ENCODE data around the gene SYT9. TPM values are rescaled to one million over a fixed set of nuclear protein-coding genes. Genes with fewer than 3 reads are reported as not detected.

SYT9 gene
- total RNA-seq, 1 donor from 2014 or later = 1.6 TPM

DNA sequence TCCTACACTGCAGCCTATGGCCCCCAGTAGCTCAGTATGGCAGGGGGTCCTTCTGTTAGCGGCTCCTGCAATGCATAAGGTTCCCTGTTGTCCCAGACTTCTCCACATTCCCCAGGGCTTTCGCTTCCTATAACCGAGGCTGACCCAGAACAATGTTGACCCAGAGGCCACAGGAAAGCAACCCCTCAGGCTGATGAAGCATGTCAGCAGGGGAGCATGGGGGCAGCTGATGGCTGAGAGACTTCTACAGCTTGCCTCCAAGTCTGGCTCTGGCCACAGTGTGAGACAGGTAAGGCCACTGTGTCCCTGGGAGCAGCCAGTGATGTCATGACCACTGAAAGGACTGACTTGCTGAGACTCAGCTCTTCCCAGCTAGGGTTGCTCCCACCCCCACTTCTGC, 249.5 kb downstream of the SYT9 start:
- no peak overlapping the region for H3K27ac Mint-ChIP-seq
- peaks cover 3% of the 10 kb centered on the region for H3K36me3 Mint-ChIP-seq
- H3K4me1 Mint-ChIP-seq (ENCODE audit: unreplicated experiment) = no peaks in the 10 kb centered on the region
- no peak overlapping the region for H3K4me3 Mint-ChIP-seq
- H3K27me3 Mint-ChIP-seq = no peaks in the 10 kb centered on the region
- no peak for DNase-seq (ENCODE audit: extremely low spot score, unreplicated experiment)
- H3K9me3 Mint-ChIP-seq = no peaks in the 10 kb centered on the region
- TF ChIP-seq, protein P1, sequence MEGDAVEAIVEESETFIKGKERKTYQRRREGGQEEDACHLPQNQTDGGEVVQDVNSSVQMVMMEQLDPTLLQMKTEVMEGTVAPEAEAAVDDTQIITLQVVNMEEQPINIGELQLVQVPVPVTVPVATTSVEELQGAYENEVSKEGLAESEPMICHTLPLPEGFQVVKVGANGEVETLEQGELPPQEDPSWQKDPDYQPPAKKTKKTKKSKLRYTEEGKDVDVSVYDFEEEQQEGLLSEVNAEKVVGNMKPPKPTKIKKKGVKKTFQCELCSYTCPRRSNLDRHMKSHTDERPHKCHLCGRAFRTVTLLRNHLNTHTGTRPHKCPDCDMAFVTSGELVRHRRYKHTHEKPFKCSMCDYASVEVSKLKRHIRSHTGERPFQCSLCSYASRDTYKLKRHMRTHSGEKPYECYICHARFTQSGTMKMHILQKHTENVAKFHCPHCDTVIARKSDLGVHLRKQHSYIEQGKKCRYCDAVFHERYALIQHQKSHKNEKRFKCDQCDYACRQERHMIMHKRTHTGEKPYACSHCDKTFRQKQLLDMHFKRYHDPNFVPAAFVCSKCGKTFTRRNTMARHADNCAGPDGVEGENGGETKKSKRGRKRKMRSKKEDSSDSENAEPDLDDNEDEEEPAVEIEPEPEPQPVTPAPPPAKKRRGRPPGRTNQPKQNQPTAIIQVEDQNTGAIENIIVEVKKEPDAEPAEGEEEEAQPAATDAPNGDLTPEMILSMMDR (conservative IDR thresholded peaks at IDR 0.05) = no peak

DNA sequence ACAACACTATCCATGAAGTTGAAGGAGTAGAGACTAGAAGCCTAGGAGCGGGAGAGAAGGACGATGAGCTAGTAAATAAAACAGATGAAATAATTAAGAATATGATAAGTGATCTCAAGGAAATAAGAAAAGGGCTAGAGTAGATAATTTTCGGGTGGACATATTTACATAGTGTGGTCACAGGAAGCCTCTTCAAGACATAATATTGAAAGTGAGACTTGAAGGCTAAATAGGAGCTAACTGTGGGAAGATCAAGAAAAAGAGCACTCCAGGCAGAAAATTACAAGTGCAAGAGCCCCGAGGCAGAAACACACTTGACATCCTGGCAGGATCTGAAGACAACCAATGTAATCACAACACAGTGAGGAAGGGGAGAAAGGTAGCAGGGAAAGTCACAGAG, 250.2 kb downstream of the SYT9 start:
- TF ChIP-seq, protein P1 (conservative IDR thresholded peaks at IDR 0.05) = no peak
- Mint-ChIP-seq H3K36me3 (peaks cover 4% of the 10 kb centered on the region), H3K4me1 (ENCODE audit: unreplicated experiment) (no peaks in the 10 kb centered on the region), H3K9me3 (peaks cover 4% of the 10 kb centered on the region), H3K27ac (no peak overlapping the region), H3K4me3 (no peak overlapping the region), H3K27me3 (peaks cover 2% of the 10 kb centered on the region)
- DNase-seq (ENCODE audit: extremely low spot score, unreplicated experiment) = no peak

DNA sequence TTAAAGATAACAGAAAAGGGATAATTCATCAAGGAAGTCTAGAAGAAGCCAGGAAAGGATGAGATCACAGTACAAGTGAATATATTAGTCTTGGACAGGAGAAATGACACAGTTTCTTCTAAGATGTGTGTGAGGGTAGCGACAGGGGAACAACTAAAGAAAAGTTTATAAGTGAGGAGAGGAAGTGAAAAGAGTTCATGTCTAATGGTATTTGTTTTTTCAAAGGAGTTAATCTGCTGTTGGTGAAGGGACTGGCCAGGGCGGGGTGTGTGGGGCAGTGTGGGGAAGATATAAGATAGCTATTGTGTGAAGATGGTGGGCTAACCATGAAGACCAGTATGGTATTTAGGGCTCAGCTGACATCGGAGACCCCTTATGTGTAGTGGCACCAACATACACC, 254.5 kb downstream of the SYT9 start:
- Mint-ChIP-seq H3K36me3 (peaks cover 5% of the 10 kb centered on the region), H3K4me1 (ENCODE audit: unreplicated experiment) (peaks cover 7% of the 10 kb centered on the region), H3K27me3 (peaks cover 3% of the 10 kb centered on the region), H3K27ac (no peak overlapping the region), H3K4me3 (no peak overlapping the region), H3K9me3 (peaks cover 4% of the 10 kb centered on the region)
- TF ChIP-seq, protein P1 (conservative IDR thresholded peaks at IDR 0.05) = no peak
- no peak for DNase-seq (ENCODE audit: extremely low spot score, unreplicated experiment)

DNA sequence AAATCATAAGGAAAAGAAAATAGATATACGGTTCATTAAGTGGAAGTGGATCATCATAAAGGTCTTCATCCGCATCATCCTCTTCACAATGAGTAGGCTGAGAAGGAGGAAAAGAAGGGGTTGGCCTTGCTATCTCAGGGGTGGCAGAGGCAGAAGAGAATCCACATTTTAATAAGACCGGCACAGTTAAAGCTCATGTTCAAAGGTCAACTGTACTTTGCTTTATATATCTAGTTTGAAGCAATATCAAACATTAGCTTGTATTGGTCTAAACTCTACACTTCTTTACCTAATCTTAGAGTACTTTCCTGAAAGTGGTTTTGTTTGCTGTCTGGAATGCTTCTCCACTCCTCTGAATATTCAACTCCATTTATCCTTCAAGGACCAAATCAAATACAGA, 256.4 kb downstream of the SYT9 start:
- Mint-ChIP-seq H3K9me3 (peaks cover 4% of the 10 kb centered on the region), H3K4me3 (no peak overlapping the region), H3K27me3 (peaks cover 3% of the 10 kb centered on the region), H3K4me1 (ENCODE audit: unreplicated experiment) (peaks cover 25% of the 10 kb centered on the region), H3K27ac (no peak overlapping the region), H3K36me3 (peaks cover 5% of the 10 kb centered on the region)
- no peak for DNase-seq (ENCODE audit: extremely low spot score, unreplicated experiment)
- TF ChIP-seq, protein P1 (conservative IDR thresholded peaks at IDR 0.05) = no peak

DNA sequence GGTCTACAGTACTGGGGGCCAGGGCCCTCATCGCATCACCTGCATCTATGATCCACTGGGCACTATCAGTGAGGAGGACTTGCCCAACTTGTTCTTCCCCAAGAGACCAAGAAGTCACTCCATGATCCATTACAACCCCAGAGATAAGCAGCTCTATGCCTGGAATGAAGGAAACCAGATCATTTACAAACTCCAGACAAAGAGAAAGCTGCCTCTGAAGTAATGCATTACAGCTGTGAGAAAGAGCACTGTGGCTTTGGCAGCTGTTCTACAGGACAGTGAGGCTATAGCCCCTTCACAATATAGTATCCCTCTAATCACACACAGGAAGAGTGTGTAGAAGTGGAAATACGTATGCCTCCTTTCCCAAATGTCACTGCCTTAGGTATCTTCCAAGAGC, 258.3 kb downstream of the SYT9 start:
- peaks cover 4% of the 10 kb centered on the region for H3K9me3 Mint-ChIP-seq
- DNase-seq (ENCODE audit: extremely low spot score, unreplicated experiment) = no peak
- peaks cover 5% of the 10 kb centered on the region for H3K36me3 Mint-ChIP-seq
- peaks cover 28% of the 10 kb centered on the region for H3K4me1 Mint-ChIP-seq (ENCODE audit: unreplicated experiment)
- H3K27me3 Mint-ChIP-seq = peaks cover 5% of the 10 kb centered on the region
- H3K4me3 Mint-ChIP-seq = no peak overlapping the region
- H3K27ac Mint-ChIP-seq = no peak overlapping the region
- TF ChIP-seq, protein P1 (conservative IDR thresholded peaks at IDR 0.05) = no peak

DNA sequence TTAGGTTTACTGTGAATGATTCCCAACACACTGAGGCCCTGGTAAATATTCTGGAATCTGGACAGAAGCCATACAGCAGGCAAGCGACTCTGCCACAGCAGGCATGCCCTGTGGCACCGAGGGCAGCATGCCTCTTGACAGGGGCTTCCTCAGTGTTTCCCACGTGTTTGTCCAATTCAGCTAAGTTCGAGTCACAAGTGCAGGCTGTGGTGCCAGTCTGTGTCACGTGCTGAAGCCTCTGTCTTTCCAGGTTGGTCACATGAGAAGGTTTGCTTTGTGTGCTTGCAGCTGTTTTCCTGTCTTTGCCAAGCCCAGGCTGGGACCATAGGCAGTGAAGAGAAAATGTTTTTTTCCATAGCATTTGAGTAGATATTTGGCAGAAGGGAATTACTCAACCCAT, 259.7 kb downstream of the SYT9 start:
- peak overlapping the region; percentile 27 for H3K27ac Mint-ChIP-seq
- no peak for DNase-seq (ENCODE audit: extremely low spot score, unreplicated experiment)
- TF ChIP-seq, protein P1 (conservative IDR thresholded peaks at IDR 0.05) = no peak
- H3K36me3 Mint-ChIP-seq = peaks cover 5% of the 10 kb centered on the region
- peaks cover 4% of the 10 kb centered on the region for H3K9me3 Mint-ChIP-seq
- H3K4me1 Mint-ChIP-seq (ENCODE audit: unreplicated experiment) = peaks cover 32% of the 10 kb centered on the region
- peak overlapping the region; percentile 45 for H3K4me3 Mint-ChIP-seq
- peaks cover 8% of the 10 kb centered on the region for H3K27me3 Mint-ChIP-seq

All from type B pancreatic cell (in vitro differentiated cells).